ENCODE data around the gene TRIM31. TPM values are rescaled to one million over a fixed set of nuclear protein-coding genes. Genes with fewer than 3 reads are reported as not detected.

The TRIM31 gene
- polyA plus RNA-seq, 1 donor from 2014 or later, result not detected

- H3K4me2 ChIP-seq (ENCODE audit: low read length), result no peak overlapping the region
- TF ChIP-seq TAF1 (IDR thresholded peaks at IDR 0.05; ENCODE audit: low read depth) (no peak), EP300 (conservative IDR thresholded peaks at IDR 0.05; ENCODE audit: poor library complexity, severe bottlenecking) (no peak), MXI1 (conservative IDR thresholded peaks at IDR 0.05; ENCODE audit: poor library complexity, severe bottlenecking) (no peak), RAD21 (conservative IDR thresholded peaks at IDR 0.05) (no peak), POLR2AphosphoS5 (IDR thresholded peaks at IDR 0.05) (no peak), REST (IDR thresholded peaks at IDR 0.05; ENCODE audit: borderline replicate concordance) (no peak), SMC3 (conservative IDR thresholded peaks at IDR 0.05; ENCODE audit: poor library complexity) (no peak), EZH2 (IDR thresholded peaks at IDR 0.05; ENCODE audit: borderline replicate concordance, insufficient read depth, low read length, poor library complexity, severe bottlenecking) (no peak), CTCF (IDR thresholded peaks at IDR 0.05; ENCODE audit: poor library complexity, severe bottlenecking) (no peak)
- H3K9me3 ChIP-seq (ENCODE audit: low read length), result no peaks in the 10 kb centered on the region
- no peaks in the 10 kb centered on the region for H3F3A ChIP-seq (ENCODE audit: insufficient read depth, low read length, poor library complexity, severe bottlenecking)
- H3K36me3 ChIP-seq (ENCODE audit: insufficient read depth, low read length), result no peaks in the 10 kb centered on the region
- H3K9ac ChIP-seq (ENCODE audit: low read length), result no peak overlapping the region
- no peaks in the 10 kb centered on the region for H3K27me3 ChIP-seq (ENCODE audit: insufficient read depth, low read depth, low read length)
- no peak overlapping the region for H3K4me3 ChIP-seq (ENCODE audit: low read length)
- no peak overlapping the region for H3K27ac ChIP-seq (ENCODE audit: low read length)
- no peaks in the 10 kb centered on the region for H3K9me2 ChIP-seq (ENCODE audit: insufficient read depth, low read length)
- H3K79me2 ChIP-seq (replicated peaks; ENCODE audit: insufficient read depth, low read length), result no peaks in the 10 kb centered on the region
- H4K20me1 ChIP-seq (ENCODE audit: insufficient read depth), result no peaks in the 10 kb centered on the region
- H2AFZ ChIP-seq (ENCODE audit: low read depth, low read length), result no peak overlapping the region
These were observed 45.1 kb upstream of the TRIM31 start for GRCh38 chr6:30157999-30158398.

- no peaks in the 10 kb centered on the region for H3K9me2 ChIP-seq (ENCODE audit: insufficient read depth, low read length)
- H3K27ac ChIP-seq (ENCODE audit: low read length), result no peak overlapping the region
- no peaks in the 10 kb centered on the region for H3K36me3 ChIP-seq (ENCODE audit: insufficient read depth, low read length)
- no peak overlapping the region for H2AFZ ChIP-seq (ENCODE audit: low read depth, low read length)
- H4K20me1 ChIP-seq (ENCODE audit: insufficient read depth), result no peaks in the 10 kb centered on the region
- H3F3A ChIP-seq (ENCODE audit: insufficient read depth, low read length, poor library complexity, severe bottlenecking), result no peaks in the 10 kb centered on the region
- H3K4me2 ChIP-seq (ENCODE audit: low read length), result no peak overlapping the region
- TF ChIP-seq POLR2AphosphoS5 (IDR thresholded peaks at IDR 0.05) (no peak), SMC3 (conservative IDR thresholded peaks at IDR 0.05; ENCODE audit: poor library complexity) (no peak), TAF1 (IDR thresholded peaks at IDR 0.05; ENCODE audit: low read depth) (no peak), EZH2 (IDR thresholded peaks at IDR 0.05; ENCODE audit: borderline replicate concordance, insufficient read depth, low read length, poor library complexity, severe bottlenecking) (no peak), REST (IDR thresholded peaks at IDR 0.05; ENCODE audit: borderline replicate concordance) (no peak), EP300 (conservative IDR thresholded peaks at IDR 0.05; ENCODE audit: poor library complexity, severe bottlenecking) (no peak), RAD21 (conservative IDR thresholded peaks at IDR 0.05) (no peak), CTCF (IDR thresholded peaks at IDR 0.05; ENCODE audit: poor library complexity, severe bottlenecking) (no peak), MXI1 (conservative IDR thresholded peaks at IDR 0.05; ENCODE audit: poor library complexity, severe bottlenecking) (no peak)
- no peaks in the 10 kb centered on the region for H3K27me3 ChIP-seq (ENCODE audit: insufficient read depth, low read depth, low read length)
- no peak overlapping the region for H3K9ac ChIP-seq (ENCODE audit: low read length)
- H3K4me3 ChIP-seq (ENCODE audit: low read length), result no peak overlapping the region
- no peaks in the 10 kb centered on the region for H3K9me3 ChIP-seq (ENCODE audit: low read length)
- H3K79me2 ChIP-seq (replicated peaks; ENCODE audit: insufficient read depth, low read length), result no peaks in the 10 kb centered on the region
These were observed 44.7 kb upstream of the TRIM31 start for GRCh38 chr6:30157581-30157980.

Data from neural cell (in vitro differentiated cells).